DOHH2 (cell line): ENCODE data around the gene ST6GAL1.
A peak's percentile ranks its signal among the peaks of the same experiment; 100 is the strongest.

Source experiments
- H3F3A ChIP-seq: fragments of 200-600 bp; sonication (generic), shearing (Covaris generic); 2 replicates; pipeline ENCODE4 v1.6.0; 2016; ENCODE audit warnings: antibody characterized with exemption, mild to moderate bottlenecking; ENCODE audit not compliant: control insufficient read depth, insufficient read depth
- H3K27ac ChIP-seq: fragments of 200-600 bp; sonication (generic); 2 replicates; pipeline ENCODE4 v1.5.1; 2014; ENCODE audit warnings: low read depth, mild to moderate bottlenecking, low read length, moderate library complexity
- H3K27me3 ChIP-seq: fragments of 200-600 bp; sonication (generic); 2 replicates; pipeline ENCODE4 v1.6.1; 2014; ENCODE audit warnings: mild to moderate bottlenecking, low read length, mixed read lengths; ENCODE audit not compliant: control insufficient read depth
- H3K36me3 ChIP-seq: fragments of 200-600 bp; sonication (generic); 2 replicates; pipeline ENCODE4 v1.6.1; 2014; ENCODE audit warnings: mild to moderate bottlenecking, low read length, moderate library complexity, mixed read lengths; ENCODE audit not compliant: control insufficient read depth
- H3K4me1 ChIP-seq: fragments of 200-600 bp; sonication (generic); 2 replicates; pipeline ENCODE4 v1.6.1; 2014; ENCODE audit warnings: mild to moderate bottlenecking, low read length, mixed read lengths; ENCODE audit not compliant: control insufficient read depth
- H3K4me2 ChIP-seq: fragments of 200-600 bp; sonication (generic); 2 replicates; pipeline ENCODE4 v1.6.0; 2014; ENCODE audit warnings: mild to moderate bottlenecking, low read length, moderate library complexity
- H3K4me3 ChIP-seq: fragments of 200-600 bp; sonication (generic); 2 replicates; pipeline ENCODE4 v1.5.1; 2014; ENCODE audit warnings: mild to moderate bottlenecking, low read length, mixed read lengths
- H3K79me2 ChIP-seq: fragments of 200-600 bp; sonication (generic); 2 replicates; pipeline ENCODE4 v1.6.1; 2014; ENCODE audit warnings: mild to moderate bottlenecking, low read length, mixed read lengths; ENCODE audit not compliant: control insufficient read depth
- H3K9me2 ChIP-seq: fragments of 200-600 bp; sonication (generic); replicated peaks from 2 replicates; pipeline ENCODE4 v1.6.1; 2014; ENCODE audit warnings: mild to moderate bottlenecking, low read length, mixed read lengths; ENCODE audit not compliant: control insufficient read depth
- H3K9me3 ChIP-seq: fragments of 200-600 bp; sonication (generic); 2 replicates; pipeline ENCODE4 v1.6.1; 2014; ENCODE audit warnings: antibody characterized with exemption, low read length, mixed read lengths; ENCODE audit not compliant: control insufficient read depth, insufficient read depth
- H4K20me1 ChIP-seq: fragments of 200-600 bp; sonication (generic); 2 replicates; pipeline ENCODE4 v1.6.0; 2014; ENCODE audit warnings: low read depth, mild to moderate bottlenecking, antibody characterized with exemption, low read length, moderate library complexity; ENCODE audit not compliant: control insufficient read depth, insufficient read depth
- CTCF ChIP-seq: fragments of 200-600 bp; sonication (generic); IDR thresholded peaks from one replicate; pipeline ENCODE4 v1.5.1; 2014; ENCODE audit warnings: antibody characterized with exemption, mild to moderate bottlenecking, low read depth, low read length; ENCODE audit not compliant: poor library complexity, severe bottlenecking
- EZH2phosphoT487 ChIP-seq: fragments of 200-600 bp; sonication (generic); IDR thresholded peaks from 2 replicates; pipeline ENCODE4 v1.6.1; 2017; ENCODE audit warnings: borderline replicate concordance, mild to moderate bottlenecking, antibody characterized with exemption, low read length, moderate library complexity, mixed read lengths

The ST6GAL1 gene

GRCh38 chr3:186946756-186947375, 16.5 kb downstream of the ST6GAL1 start:
- 0 out of 2 replicates have a peak, but pooled peaks cover 5% of the 10 kb centered on the region for H4K20me1 ChIP-seq
- H3K9me2 ChIP-seq, result no peaks in the 10 kb centered on the region
- peaks cover 89% of the 10 kb centered on the region for H3K79me2 ChIP-seq
- H3K27ac ChIP-seq, result peak overlapping the region; percentile 65
- no peaks in the 10 kb centered on the region for H3K27me3 ChIP-seq
- peaks cover 80% of the 10 kb centered on the region for H3K36me3 ChIP-seq
- no peaks in the 10 kb centered on the region for H3K9me3 ChIP-seq
- peak overlapping the region; percentile 53 for H3K4me3 ChIP-seq
- H3K4me2 ChIP-seq, result peak overlapping the region; percentile 64
- peaks cover 5% of the 10 kb centered on the region; the same call in 1 of the 2 replicates for H3F3A ChIP-seq
- TF ChIP-seq CTCF (no peak), EZH2phosphoT487 (no peak)
- H3K4me1 ChIP-seq, result peaks cover 82% of the 10 kb centered on the region

GRCh38 chr3:186949281-186949982, 19.1 kb downstream of the ST6GAL1 start:
- no peak overlapping the region for H3K27ac ChIP-seq
- no peak overlapping the region for H3K4me2 ChIP-seq
- peaks cover 9% of the 10 kb centered on the region for H3F3A ChIP-seq
- no peak overlapping the region for H3K4me3 ChIP-seq
- no peaks in the 10 kb centered on the region for H4K20me1 ChIP-seq
- no peaks in the 10 kb centered on the region for H3K9me3 ChIP-seq
- peaks cover 99% of the 10 kb centered on the region for H3K4me1 ChIP-seq
- H3K27me3 ChIP-seq, result no peaks in the 10 kb centered on the region
- no peaks in the 10 kb centered on the region for H3K9me2 ChIP-seq
- peaks cover 92% of the 10 kb centered on the region for H3K79me2 ChIP-seq
- no peak for TF ChIP-seq CTCF
- TF ChIP-seq EZH2phosphoT487, result no peak
- peaks cover 74% of the 10 kb centered on the region for H3K36me3 ChIP-seq

- Histone ChIP-seq H3K27ac (no peak overlapping the region), H3K4me1 (peaks cover 99% of the 10 kb centered on the region), H3K4me2 (no peak overlapping the region), H3K4me3 (no peak overlapping the region), H4K20me1 (no peaks in the 10 kb centered on the region), H3F3A (peaks cover 9% of the 10 kb centered on the region), H3K27me3 (no peaks in the 10 kb centered on the region), H3K36me3 (peaks cover 72% of the 10 kb centered on the region), H3K79me2 (peaks cover 92% of the 10 kb centered on the region), H3K9me3 (no peaks in the 10 kb centered on the region), H3K9me2 (no peaks in the 10 kb centered on the region)
- no peak for TF ChIP-seq EZH2phosphoT487
- no peak for TF ChIP-seq CTCF
Observed at GRCh38 chr3:186950402-186951093, 20.2 kb downstream of the ST6GAL1 start.
